WTC11 (cell line): Measurements from ENCODE around the gene RFTN1. TPM values are rescaled to one million over a fixed set of nuclear protein-coding genes. Genes with fewer than 3 reads are reported as not detected.

ENCODE experiments used
- ATAC-seq: fragments of 200-7000 bp; cut with Tn5 transposase; 2 replicates; pipeline ENCODE4 v1.10.0; 2021; ENCODE audit warnings: mild to moderate bottlenecking, moderate library complexity
- CTCF ChIA-PET: fragments of 300-600 bp; sonication (Branson Sonifier 250); formaldehyde crosslinking; loops from one replicate; lab custom pipeline; 2021; ENCODE audit warnings: antibody characterized with exemption; lab: Charles Lee
- POLR2A ChIA-PET: fragments of 350-600 bp; sonication (Branson Sonifier 250); formaldehyde crosslinking; loops from one replicate; lab custom pipeline; 2021; ENCODE audit warnings: antibody characterized with exemption; lab: Charles Lee
- DNase-seq: peaks from one replicate; pipeline ENCODE4 v3.0.0; 2021; ENCODE audit warnings: low spot score
- H3K27ac Mint-ChIP-seq: 2 replicates; pipeline ENCODE4 v1.8.0; 2021; ENCODE audit warnings: mixed read lengths
- H3K27me3 Mint-ChIP-seq: 2 replicates; pipeline ENCODE4 v1.8.0; 2021; ENCODE audit warnings: low read depth, mild to moderate bottlenecking, moderate library complexity, mixed read lengths
- H3K36me3 Mint-ChIP-seq: 2 replicates; pipeline ENCODE4 v1.8.0; 2021; ENCODE audit warnings: mixed read lengths
- H3K4me1 Mint-ChIP-seq: 2 replicates; pipeline ENCODE4 v1.8.0; 2022; ENCODE audit warnings: mixed read lengths
- H3K4me3 Mint-ChIP-seq: 2 replicates; pipeline ENCODE4 v1.8.0; 2021; ENCODE audit warnings: mild to moderate bottlenecking, moderate library complexity, mixed read lengths
- H3K9me3 Mint-ChIP-seq: 2 replicates; pipeline ENCODE4 v1.8.0; 2021; ENCODE audit warnings: mixed read lengths
- AFF4 ChIP-seq: sonication (generic); formaldehyde crosslinking; IDR thresholded peaks from 2 replicates; pipeline ENCODE4 v1.8.1; 2023; ENCODE audit warnings: mild to moderate bottlenecking, missing genetic modification reagents, borderline replicate concordance
- ARID4B ChIP-seq: sonication (generic); formaldehyde crosslinking; IDR thresholded peaks from 2 replicates; pipeline ENCODE4 v1.8.0; 2023; ENCODE audit warnings: missing genetic modification reagents, mild to moderate bottlenecking, borderline replicate concordance
- E2F1 ChIP-seq: sonication (generic); formaldehyde crosslinking; IDR thresholded peaks from 2 replicates; pipeline ENCODE4 v1.8.0; 2022; ENCODE audit warnings: mild to moderate bottlenecking, missing genetic modification reagents
- FOXJ3 ChIP-seq: sonication (generic); formaldehyde crosslinking; IDR thresholded peaks from 2 replicates; pipeline ENCODE4 v1.9.0; 2021; ENCODE audit warnings: missing genetic modification reagents, mild to moderate bottlenecking, borderline replicate concordance
- GTF2I ChIP-seq: fragments of 250-450 bp; sonication (Bioruptor Pico); conservative IDR thresholded peaks from 2 replicates; pipeline ENCODE4 v1.4.0; 2021; ENCODE audit warnings: mild to moderate bottlenecking
- HMGXB4 ChIP-seq: sonication (generic); formaldehyde crosslinking; IDR thresholded peaks from 2 replicates; pipeline ENCODE4 v1.8.1; 2023; ENCODE audit warnings: mild to moderate bottlenecking, moderate library complexity, missing genetic modification reagents
- IRF1 ChIP-seq: sonication (generic); formaldehyde crosslinking; IDR thresholded peaks from 2 replicates; pipeline ENCODE4 v1.8.0; 2023; ENCODE audit warnings: missing genetic modification reagents
- OVOL2 ChIP-seq: fragments of 250-450 bp; sonication (Bioruptor Pico); IDR thresholded peaks from 2 replicates; pipeline ENCODE4 v1.9.0; 2021; ENCODE audit warnings: mild to moderate bottlenecking, borderline replicate concordance
- RELA ChIP-seq: sonication (generic); formaldehyde crosslinking; IDR thresholded peaks from 2 replicates; pipeline ENCODE4 v1.8.1; 2022; ENCODE audit warnings: missing genetic modification reagents, mild to moderate bottlenecking, borderline replicate concordance
- SMAD4 ChIP-seq: sonication (generic); formaldehyde crosslinking; IDR thresholded peaks from 2 replicates; pipeline ENCODE4 v1.8.0; 2022; ENCODE audit warnings: mild to moderate bottlenecking, missing genetic modification reagents
- TEAD4 ChIP-seq: sonication (generic); formaldehyde crosslinking; IDR thresholded peaks from 2 replicates; pipeline ENCODE4 v1.8.0; 2022; ENCODE audit warnings: mild to moderate bottlenecking, missing genetic modification reagents
- ZBTB43 ChIP-seq: sonication (generic); formaldehyde crosslinking; IDR thresholded peaks from 2 replicates; pipeline ENCODE4 v1.8.1; 2023; ENCODE audit warnings: mild to moderate bottlenecking, missing genetic modification reagents
- ZNF232 ChIP-seq: sonication (generic); formaldehyde crosslinking; IDR thresholded peaks from 2 replicates; pipeline ENCODE4 v1.8.0; 2022; ENCODE audit warnings: mild to moderate bottlenecking, missing genetic modification reagents
- ZNF396 ChIP-seq: fragments of 250-450 bp; sonication (Bioruptor Pico); IDR thresholded peaks from 2 replicates; pipeline ENCODE4 v1.8.0; 2021; ENCODE audit warnings: mild to moderate bottlenecking, moderate library complexity, borderline replicate concordance
- ZNF416 ChIP-seq: fragments of 250-450 bp; sonication (Bioruptor Pico); IDR thresholded peaks from 2 replicates; pipeline ENCODE4 v1.9.0; 2021; ENCODE audit warnings: mild to moderate bottlenecking, inconsistent platforms
- ZNF512 ChIP-seq: sonication (generic); formaldehyde crosslinking; IDR thresholded peaks from 2 replicates; pipeline ENCODE4 v1.8.1; 2022; ENCODE audit warnings: missing genetic modification reagents, borderline replicate concordance
- total RNA-seq: library from RNA; stranded (reverse); gene quantifications from 3 replicates; pipeline ENCODE4 v1.2.3, GENCODE V29; 2021

RFTN1 gene
- total RNA-seq, 1 experiment from 2014 or later, result 3.8 TPM

GRCh38 chr3:16279010-16279801 is 234.3 kb downstream of the RFTN1 start (continued):
- no peak for TF ChIP-seq ZBTB43
- TF ChIP-seq HMGXB4 (CRISPR knock-in tag), result no peak
- TF ChIP-seq E2F1 (CRISPR knock-in tag), result no peak
- no peak for TF ChIP-seq AFF4
- no peak for TF ChIP-seq ARID4B
- no peak for TF ChIP-seq GTF2I (CRISPR knock-in tag)
- TF ChIP-seq ZNF396, result no peak
- TF ChIP-seq FOXJ3 (CRISPR knock-in tag), result no peak
- TF ChIP-seq TEAD4 (CRISPR knock-in tag), result no peak
- no peak for TF ChIP-seq SMAD4 (CRISPR knock-in tag)
- no peak for TF ChIP-seq ZNF232 (CRISPR knock-in tag)

GRCh38 chr3:16277471-16277870 is 236.0 kb downstream of the RFTN1 start:
- no peak overlapping the region for H3K4me3 Mint-ChIP-seq
- no peaks in the 10 kb centered on the region for H3K9me3 Mint-ChIP-seq
- ChIA-PET CTCF (no interaction called here), POLR2A (no interaction called here)
- H3K36me3 Mint-ChIP-seq, result peaks cover 25% of the 10 kb centered on the region
- no peaks in the 10 kb centered on the region for H3K27me3 Mint-ChIP-seq
- no peaks in the 10 kb centered on the region for H3K4me1 Mint-ChIP-seq
- H3K27ac Mint-ChIP-seq, result no peak overlapping the region
- ATAC-seq (no peak), DNase-seq (no peak)
- TF ChIP-seq IRF1 (CRISPR knock-in tag) (no peak), OVOL2 (CRISPR knock-in tag) (no peak), ZNF416 (CRISPR knock-in tag) (no peak), ARID4B (no peak), RELA (CRISPR knock-in tag) (no peak), ZNF512 (CRISPR knock-in tag) (no peak)
